Activated T-helper 17 cell treated with anti-CD3 and anti-CD28 coated beads, Interleukin-2, amount 50 U/mL, for 72 hours (primary cell): Measurements from ENCODE around the gene GNA12. TPM values are rescaled to one million over a fixed set of nuclear protein-coding genes. Genes with fewer than 3 reads are reported as not detected.

Experiments
- ATAC-seq: fragments of 150-1000 bp; cut with Tn5 transposase; replicated peaks from 2 replicates; pipeline ENCODE4 v1.10.0; 2021; ENCODE audit warnings: mild to moderate bottlenecking, moderate library complexity
- H3K27ac Mint-ChIP-seq: one replicate; pipeline ENCODE4 v1.8.0; 2022; ENCODE audit warnings: mixed read lengths
- H3K27me3 Mint-ChIP-seq: one replicate; pipeline ENCODE4 v1.8.0; 2022; ENCODE audit warnings: mixed read lengths
- H3K36me3 Mint-ChIP-seq: one replicate; pipeline ENCODE4 v1.8.0; 2022; ENCODE audit warnings: low read depth, mild to moderate bottlenecking, mixed read lengths
- H3K4me1 Mint-ChIP-seq: one replicate; pipeline ENCODE4 v1.8.0; 2022; ENCODE audit warnings: mixed read lengths
- H3K4me3 Mint-ChIP-seq: one replicate; pipeline ENCODE4 v1.8.0; 2022; ENCODE audit warnings: mild to moderate bottlenecking, mixed read lengths
- H3K9me3 Mint-ChIP-seq: one replicate; pipeline ENCODE4 v1.8.0; 2022; ENCODE audit warnings: mixed read lengths
- total RNA-seq, 2 donors: library from RNA; stranded (reverse); gene quantifications; one replicate each; pipeline ENCODE4 v1.2.3, GENCODE V29; 2022

Gene GNA12
- total RNA-seq, 2 donors from 2014 or later = 15.4 to 17.4 TPM

GRCh38 chr7:2761801-2762497, 82.2 kb downstream of the GNA12 start:
- Mint-ChIP-seq H3K27me3 (no peaks in the 10 kb centered on the region), H3K9me3 (no peaks in the 10 kb centered on the region), H3K4me1 (peaks cover 24% of the 10 kb centered on the region), H3K27ac (peak overlapping the region; percentile 97), H3K4me3 (no peak overlapping the region), H3K36me3 (no peaks in the 10 kb centered on the region)
- ATAC-seq = no peak

DNA sequence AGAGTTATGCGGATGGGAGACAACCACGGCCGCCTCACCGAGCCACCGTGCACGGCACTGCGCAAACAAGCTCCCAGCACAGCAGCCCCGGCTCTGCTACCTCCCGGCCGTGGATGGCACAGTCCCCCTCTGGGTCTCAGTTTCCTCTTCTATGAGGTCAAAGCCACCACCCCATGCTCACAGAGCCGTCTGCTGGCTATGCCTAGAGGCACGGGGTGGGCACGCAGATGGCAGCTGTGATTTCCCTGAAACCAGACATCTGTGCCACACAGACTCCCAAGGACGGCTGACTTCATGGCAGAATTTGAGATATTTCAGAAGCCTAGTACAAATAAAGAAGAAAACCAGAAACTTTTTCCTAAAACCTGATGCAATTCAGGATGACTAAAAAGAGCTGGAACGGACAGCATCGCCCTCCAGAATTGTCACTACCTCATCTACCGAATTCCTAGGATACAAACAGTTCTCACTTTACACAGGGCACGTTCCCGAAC, 82.9 kb downstream of the GNA12 start:
- H3K36me3 Mint-ChIP-seq = peaks cover 7% of the 10 kb centered on the region
- peaks cover 31% of the 10 kb centered on the region for H3K4me1 Mint-ChIP-seq
- no peaks in the 10 kb centered on the region for H3K27me3 Mint-ChIP-seq
- peak overlapping the region; percentile 97 for H3K27ac Mint-ChIP-seq
- ATAC-seq = no peak
- no peak overlapping the region for H3K4me3 Mint-ChIP-seq
- no peaks in the 10 kb centered on the region for H3K9me3 Mint-ChIP-seq

DNA sequence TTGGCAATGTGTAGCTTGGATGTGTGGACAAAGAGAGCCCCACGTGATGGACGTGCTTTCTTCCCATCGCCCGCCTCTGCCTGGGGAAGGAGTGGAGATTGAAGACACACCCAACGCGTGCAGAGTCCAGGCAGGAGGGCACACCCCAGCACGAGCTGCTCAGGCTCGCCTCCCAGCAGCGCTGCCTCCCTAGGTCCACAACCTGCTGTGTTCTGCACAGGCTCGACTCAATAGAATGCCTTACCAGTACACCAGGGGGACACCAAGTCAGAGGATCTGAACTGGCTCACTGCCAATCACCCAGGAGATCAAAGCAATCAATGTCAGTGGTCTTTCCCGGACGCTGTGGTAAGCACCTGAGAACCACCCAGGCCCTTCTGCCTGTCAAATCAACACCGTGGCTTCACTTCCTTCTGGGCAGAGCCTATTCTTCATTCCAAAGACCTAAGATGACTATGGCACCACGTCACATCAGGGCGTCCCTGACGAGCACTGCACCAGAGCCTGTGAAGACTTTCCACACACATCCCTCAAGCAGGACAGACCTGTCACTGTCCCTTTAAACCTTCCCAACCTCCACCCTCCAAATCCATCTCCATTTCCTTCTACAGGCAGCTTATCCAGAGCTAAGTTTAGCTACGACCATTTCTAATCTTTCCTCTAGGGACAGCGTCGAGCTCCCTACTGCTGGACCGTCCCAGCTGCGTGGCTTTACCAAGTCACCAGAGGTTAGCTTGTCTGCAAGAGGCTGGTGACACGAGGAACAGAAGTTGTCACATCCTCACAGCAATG, 83.8 kb downstream of the GNA12 start:
- peak overlapping the region; percentile 97 for H3K27ac Mint-ChIP-seq
- H3K9me3 Mint-ChIP-seq = no peaks in the 10 kb centered on the region
- peaks cover 31% of the 10 kb centered on the region for H3K4me1 Mint-ChIP-seq
- H3K4me3 Mint-ChIP-seq = no peak overlapping the region
- ATAC-seq = no peak
- no peaks in the 10 kb centered on the region for H3K27me3 Mint-ChIP-seq
- peaks cover 8% of the 10 kb centered on the region for H3K36me3 Mint-ChIP-seq

DNA sequence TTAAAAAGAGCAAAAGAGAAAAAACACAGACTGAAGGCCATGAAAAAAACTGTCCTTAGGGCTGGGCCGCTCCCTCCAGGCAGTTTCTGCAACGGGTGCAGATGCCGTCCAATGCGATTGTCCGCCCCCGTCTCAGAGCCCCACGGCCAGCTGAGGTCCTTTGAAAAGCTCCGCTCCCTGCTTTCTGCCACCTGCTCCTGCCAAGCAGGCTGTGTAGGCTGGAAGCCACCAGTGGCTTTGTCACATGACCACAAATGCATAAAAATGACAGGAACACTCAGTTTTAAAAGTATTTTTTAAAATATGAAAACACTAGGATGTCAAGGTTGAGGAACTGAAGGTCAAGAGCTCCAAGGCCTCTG, 84.4 kb downstream of the GNA12 start:
- H3K36me3 Mint-ChIP-seq = peaks cover 8% of the 10 kb centered on the region
- H3K9me3 Mint-ChIP-seq = no peaks in the 10 kb centered on the region
- H3K27ac Mint-ChIP-seq = peak overlapping the region; percentile 97
- no peak for ATAC-seq
- peak overlapping the region; percentile 74 for H3K4me3 Mint-ChIP-seq
- peaks cover 31% of the 10 kb centered on the region for H3K4me1 Mint-ChIP-seq
- no peaks in the 10 kb centered on the region for H3K27me3 Mint-ChIP-seq

- Mint-ChIP-seq H3K4me1 (peaks cover 35% of the 10 kb centered on the region), H3K4me3 (peak overlapping the region; percentile 74), H3K9me3 (no peaks in the 10 kb centered on the region), H3K27ac (peak overlapping the region; percentile 97), H3K27me3 (no peaks in the 10 kb centered on the region), H3K36me3 (peaks cover 8% of the 10 kb centered on the region)
- peak; percentile 25 for ATAC-seq
These were observed 85.2 kb downstream of the GNA12 start for GRCh38 chr7:2758673-2759616.

- no peaks in the 10 kb centered on the region for H3K27me3 Mint-ChIP-seq
- H3K36me3 Mint-ChIP-seq = peaks cover 8% of the 10 kb centered on the region
- peak; percentile 96 for ATAC-seq
- H3K4me1 Mint-ChIP-seq = peaks cover 35% of the 10 kb centered on the region
- H3K27ac Mint-ChIP-seq = peak overlapping the region; percentile 97
- H3K9me3 Mint-ChIP-seq = no peaks in the 10 kb centered on the region
- peak overlapping the region; percentile 74 for H3K4me3 Mint-ChIP-seq
These were observed 86.0 kb downstream of the GNA12 start for GRCh38 chr7:2757904-2758672.

DNA sequence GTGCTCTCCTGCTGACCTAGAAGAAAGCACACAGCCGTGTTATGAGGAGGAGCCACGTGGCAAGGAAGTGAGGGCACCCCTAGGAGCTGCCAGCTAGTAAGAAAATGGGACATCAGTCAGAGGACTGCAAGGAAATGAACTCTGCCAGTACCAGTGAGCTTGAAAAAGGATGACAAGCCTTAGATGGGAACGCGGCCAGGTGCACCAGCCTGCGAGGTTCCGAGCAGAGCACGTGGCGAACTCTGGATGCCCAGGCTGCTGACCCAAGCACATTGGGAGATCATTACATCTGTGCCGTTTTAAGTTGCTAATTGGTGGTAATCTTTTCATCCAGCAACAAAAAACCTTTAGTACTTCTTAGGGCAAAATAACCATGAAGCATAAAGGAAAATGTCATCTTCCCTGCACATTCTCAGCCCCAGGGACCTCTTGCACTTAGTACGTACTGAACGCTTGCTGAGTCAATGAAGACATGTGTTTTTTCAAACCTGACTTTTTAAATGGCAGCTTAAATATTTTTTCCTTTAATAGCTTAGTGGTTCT, 86.7 kb downstream of the GNA12 start:
- no peaks in the 10 kb centered on the region for H3K27me3 Mint-ChIP-seq
- ATAC-seq = peak; percentile 16
- peaks cover 8% of the 10 kb centered on the region for H3K36me3 Mint-ChIP-seq
- peak overlapping the region; percentile 97 for H3K27ac Mint-ChIP-seq
- no peaks in the 10 kb centered on the region for H3K9me3 Mint-ChIP-seq
- H3K4me3 Mint-ChIP-seq = peak overlapping the region; percentile 74
- peaks cover 35% of the 10 kb centered on the region for H3K4me1 Mint-ChIP-seq

GRCh38 chr7:2755531-2755930, 88.6 kb downstream of the GNA12 start:
- Mint-ChIP-seq H3K9me3 (no peaks in the 10 kb centered on the region), H3K27ac (peak overlapping the region; percentile 32), H3K4me1 (peaks cover 32% of the 10 kb centered on the region), H3K36me3 (peaks cover 8% of the 10 kb centered on the region), H3K27me3 (no peaks in the 10 kb centered on the region), H3K4me3 (no peak overlapping the region)
- ATAC-seq = no peak

DNA sequence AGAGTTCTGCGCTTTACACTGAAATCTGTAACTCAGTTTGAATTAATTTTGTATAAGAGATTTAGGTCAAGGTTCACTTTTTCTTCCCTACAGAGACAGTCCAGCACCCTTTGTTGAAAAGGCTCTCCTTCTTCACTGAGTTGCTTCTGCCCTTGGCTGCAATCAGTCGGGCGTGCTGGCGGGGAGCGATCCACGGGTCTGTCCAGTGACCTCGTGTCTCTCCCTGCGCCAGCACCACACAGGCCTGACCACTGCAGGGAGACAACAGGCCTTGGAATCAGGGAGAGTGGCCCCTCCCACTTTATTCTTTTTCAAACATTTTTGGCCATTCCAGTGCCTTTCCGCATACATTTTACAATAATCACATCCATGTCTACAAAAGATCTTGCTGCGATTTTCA, 89.2 kb downstream of the GNA12 start:
- ATAC-seq = no peak
- peak overlapping the region; percentile 32 for H3K27ac Mint-ChIP-seq
- H3K9me3 Mint-ChIP-seq = no peaks in the 10 kb centered on the region
- H3K36me3 Mint-ChIP-seq = peaks cover 8% of the 10 kb centered on the region
- peaks cover 29% of the 10 kb centered on the region for H3K4me1 Mint-ChIP-seq
- no peak overlapping the region for H3K4me3 Mint-ChIP-seq
- H3K27me3 Mint-ChIP-seq = no peaks in the 10 kb centered on the region

GRCh38 chr7:2754086-2754485, 90.0 kb downstream of the GNA12 start:
- H3K27ac Mint-ChIP-seq = no peak overlapping the region
- peaks cover 8% of the 10 kb centered on the region for H3K36me3 Mint-ChIP-seq
- no peaks in the 10 kb centered on the region for H3K27me3 Mint-ChIP-seq
- no peak overlapping the region for H3K4me3 Mint-ChIP-seq
- peaks cover 24% of the 10 kb centered on the region for H3K4me1 Mint-ChIP-seq
- H3K9me3 Mint-ChIP-seq = no peaks in the 10 kb centered on the region
- ATAC-seq = no peak

DNA sequence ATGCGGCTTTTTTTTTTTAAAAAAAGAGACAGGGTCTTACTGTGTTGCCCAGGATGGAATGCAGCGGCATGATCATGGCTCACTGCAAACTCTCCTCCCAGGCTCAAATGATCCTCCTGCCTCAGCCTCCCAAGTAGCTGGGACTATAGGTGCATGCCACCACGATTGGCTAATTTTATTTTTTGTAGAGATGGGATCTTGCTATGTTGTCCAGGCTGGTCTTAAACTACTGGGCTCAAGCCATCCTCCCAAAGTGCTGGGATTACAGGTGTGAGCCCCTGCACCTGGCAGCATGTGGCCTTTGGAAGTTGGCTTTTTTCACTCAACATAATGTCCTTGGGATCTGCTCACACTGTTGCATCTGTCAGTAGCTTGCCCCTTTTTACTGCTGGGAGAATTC, 91.0 kb downstream of the GNA12 start:
- peaks cover 8% of the 10 kb centered on the region for H3K36me3 Mint-ChIP-seq
- no peaks in the 10 kb centered on the region for H3K9me3 Mint-ChIP-seq
- H3K4me1 Mint-ChIP-seq = peaks cover 17% of the 10 kb centered on the region
- H3K27me3 Mint-ChIP-seq = no peaks in the 10 kb centered on the region
- H3K27ac Mint-ChIP-seq = no peak overlapping the region
- H3K4me3 Mint-ChIP-seq = no peak overlapping the region
- no peak for ATAC-seq

- Mint-ChIP-seq H3K9me3 (no peaks in the 10 kb centered on the region), H3K36me3 (no peaks in the 10 kb centered on the region), H3K27ac (no peak overlapping the region), H3K4me3 (no peak overlapping the region), H3K27me3 (no peaks in the 10 kb centered on the region), H3K4me1 (peaks cover 4% of the 10 kb centered on the region)
- ATAC-seq = no peak
These were observed 93.0 kb downstream of the GNA12 start for GRCh38 chr7:2751086-2751485.

- no peak for ATAC-seq
- Mint-ChIP-seq H3K27ac (no peak overlapping the region), H3K27me3 (no peaks in the 10 kb centered on the region), H3K4me3 (no peak overlapping the region), H3K4me1 (peaks cover 4% of the 10 kb centered on the region), H3K9me3 (no peaks in the 10 kb centered on the region), H3K36me3 (no peaks in the 10 kb centered on the region)
These were observed 94.1 kb downstream of the GNA12 start for GRCh38 chr7:2750004-2750407.
